ENCODE measurements around the gene NEAT1. TPM values are rescaled to one million over a fixed set of nuclear protein-coding genes. Genes with fewer than 3 reads are reported as not detected.

NEAT1 gene
- total and polyA plus RNA-seq, 2 of the 8 experiments (the other 6 are each of a cell fraction or from before 2014, with no cell fraction given): 2.4 to 10.7 TPM

GRCh38 chr11:65414776-65415498, 7.7 kb upstream of the NEAT1 start (continued):
- no peak for TF ChIP-seq CTCF (IDR thresholded peaks at IDR 0.05; ENCODE audit: control extremely low read depth in 1 of 3, insufficient read depth in 1 of 3, low read depth in 1 of 3, low read length in 3 of 3)

Measured in H1 (cell line).